GM12872 (cell line): ENCODE results near the gene PDE9A.

Experiments used
- TF ChIP-seq, protein P1 (sequence below): IDR thresholded peaks from 3 replicates; pipeline ENCODE4 v1.5.1; 2011; ENCODE audit warnings: low read depth, mild to moderate bottlenecking, low read length, moderate library complexity; ENCODE audit not compliant: insufficient read depth

PDE9A gene

GRCh38 chr21:42650441-42651421 lies 2.7 kb upstream of the PDE9A start:
- TF ChIP-seq, protein P1, sequence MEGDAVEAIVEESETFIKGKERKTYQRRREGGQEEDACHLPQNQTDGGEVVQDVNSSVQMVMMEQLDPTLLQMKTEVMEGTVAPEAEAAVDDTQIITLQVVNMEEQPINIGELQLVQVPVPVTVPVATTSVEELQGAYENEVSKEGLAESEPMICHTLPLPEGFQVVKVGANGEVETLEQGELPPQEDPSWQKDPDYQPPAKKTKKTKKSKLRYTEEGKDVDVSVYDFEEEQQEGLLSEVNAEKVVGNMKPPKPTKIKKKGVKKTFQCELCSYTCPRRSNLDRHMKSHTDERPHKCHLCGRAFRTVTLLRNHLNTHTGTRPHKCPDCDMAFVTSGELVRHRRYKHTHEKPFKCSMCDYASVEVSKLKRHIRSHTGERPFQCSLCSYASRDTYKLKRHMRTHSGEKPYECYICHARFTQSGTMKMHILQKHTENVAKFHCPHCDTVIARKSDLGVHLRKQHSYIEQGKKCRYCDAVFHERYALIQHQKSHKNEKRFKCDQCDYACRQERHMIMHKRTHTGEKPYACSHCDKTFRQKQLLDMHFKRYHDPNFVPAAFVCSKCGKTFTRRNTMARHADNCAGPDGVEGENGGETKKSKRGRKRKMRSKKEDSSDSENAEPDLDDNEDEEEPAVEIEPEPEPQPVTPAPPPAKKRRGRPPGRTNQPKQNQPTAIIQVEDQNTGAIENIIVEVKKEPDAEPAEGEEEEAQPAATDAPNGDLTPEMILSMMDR: no peak

- TF ChIP-seq, protein P1: no peak
Observed at GRCh38 chr21:42651515-42652401, 1.7 kb upstream of the PDE9A start.

- TF ChIP-seq, protein P1: 0 out of 3 replicates have a peak, but pooled peaks have one; percentile 8
Observed at GRCh38 chr21:42652527-42653230, 742 bp upstream of the PDE9A start.

- TF ChIP-seq, protein P1: no peak
Observed at GRCh38 chr21:42654179-42654912, 925 bp downstream of the PDE9A start.

- TF ChIP-seq, protein P1: no peak
Observed at GRCh38 chr21:42654913-42655795, 1.7 kb downstream of the PDE9A start.
